Activated CD4-positive, alpha-beta T cell treated with anti-CD3 and anti-CD28 coated beads, Interleukin-2, amount 10 ng/mL, durations not matched to agents 7 days and 5 days (primary cell): Measurements from ENCODE around the gene LACTBL1. TPM values are rescaled to one million over a fixed set of nuclear protein-coding genes. Genes with fewer than 3 reads are reported as not detected.

Experiments
- CTCF ChIA-PET: fragments of 350-600 bp; sonication (Branson Sonifier 250); formaldehyde crosslinking; loops from one replicate; lab custom pipeline; 2021; ENCODE audit warnings: antibody characterized with exemption; lab: Charles Lee
- POLR2A ChIA-PET: fragments of 350-600 bp; sonication (Branson Sonifier 250); formaldehyde crosslinking; loops from one replicate; lab custom pipeline; 2021; ENCODE audit warnings: antibody characterized with exemption; lab: Charles Lee
- DNase-seq: peaks from one replicate; pipeline ENCODE4 v3.0.0-alpha.2; 2020
- H3K27ac Mint-ChIP-seq: one replicate; pipeline ENCODE4 v1.8.0; 2021; ENCODE audit warnings: mild to moderate bottlenecking, moderate library complexity, mixed read lengths
- H3K27me3 Mint-ChIP-seq: one replicate; pipeline ENCODE4 v1.8.0; 2021; ENCODE audit warnings: mixed read lengths
- H3K36me3 Mint-ChIP-seq: one replicate; pipeline ENCODE4 v1.8.0; 2021; ENCODE audit warnings: low read depth, mixed read lengths
- H3K4me1 Mint-ChIP-seq: one replicate; pipeline ENCODE4 v1.8.0; 2021; ENCODE audit warnings: mixed read lengths
- H3K4me3 Mint-ChIP-seq: one replicate; pipeline ENCODE4 v1.8.0; 2021; ENCODE audit warnings: mild to moderate bottlenecking, moderate library complexity, mixed read lengths
- H3K9me3 Mint-ChIP-seq: one replicate; pipeline ENCODE4 v1.8.0; 2021; ENCODE audit warnings: mixed read lengths
- total RNA-seq, 2 experiments: library from RNA; stranded (reverse); gene quantifications; one replicate each; pipeline ENCODE4 v1.2.3, GENCODE V29; 2021

The LACTBL1 gene
- total RNA-seq, 2 experiments from 2014 or later, result not detected

DNA sequence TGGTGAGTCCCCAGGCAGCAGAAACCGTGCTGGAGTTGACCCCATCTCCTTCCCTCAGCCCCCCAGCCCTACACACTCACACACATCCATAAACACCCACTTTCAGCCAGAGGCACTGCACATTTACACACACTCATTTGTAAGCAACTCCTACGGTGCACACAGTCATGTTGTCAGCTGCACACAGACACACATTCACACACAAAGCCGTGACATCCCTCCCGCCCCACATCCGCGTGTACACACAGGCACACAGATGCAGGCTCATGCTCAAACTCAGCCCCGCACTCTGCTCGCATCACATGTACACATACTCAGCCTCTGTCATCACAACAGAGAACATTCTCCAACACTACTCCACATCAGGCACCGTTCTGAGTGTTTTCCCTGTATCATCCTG is 47.6 kb downstream of the LACTBL1 start:
- H3K36me3 Mint-ChIP-seq, result no peaks in the 10 kb centered on the region
- H3K27me3 Mint-ChIP-seq, result no peaks in the 10 kb centered on the region
- ChIA-PET CTCF (no interaction called here), POLR2A (no interaction called here)
- H3K4me3 Mint-ChIP-seq, result no peak overlapping the region
- H3K4me1 Mint-ChIP-seq, result no peaks in the 10 kb centered on the region
- no peak for DNase-seq
- no peaks in the 10 kb centered on the region for H3K9me3 Mint-ChIP-seq
- no peak overlapping the region for H3K27ac Mint-ChIP-seq

DNA sequence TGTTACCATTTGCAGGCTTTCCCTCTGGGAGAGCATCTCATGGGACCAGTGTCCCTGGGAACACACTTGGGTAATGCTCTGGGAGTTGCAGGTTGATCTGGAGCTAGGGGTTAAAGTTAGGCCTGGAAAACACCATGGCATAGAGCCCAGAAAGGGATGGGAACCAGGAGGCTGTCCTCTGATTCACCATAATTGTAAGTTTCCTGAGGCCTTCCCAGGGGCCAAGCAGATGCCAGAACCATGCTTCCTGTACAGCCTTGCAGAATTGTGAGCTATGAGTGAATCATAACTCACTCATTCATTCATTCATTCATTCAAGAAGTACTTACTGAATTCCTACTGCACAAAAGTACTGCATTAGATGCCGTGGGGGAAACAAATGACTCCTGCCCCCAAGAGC is 50.0 kb downstream of the LACTBL1 start:
- Mint-ChIP-seq H3K4me1 (no peaks in the 10 kb centered on the region), H3K27me3 (no peaks in the 10 kb centered on the region), H3K9me3 (no peaks in the 10 kb centered on the region), H3K4me3 (no peak overlapping the region), H3K36me3 (no peaks in the 10 kb centered on the region), H3K27ac (no peak overlapping the region)
- POLR2A ChIA-PET, result no interaction called here
- no peak for DNase-seq
- CTCF ChIA-PET, result no interaction called here

DNA sequence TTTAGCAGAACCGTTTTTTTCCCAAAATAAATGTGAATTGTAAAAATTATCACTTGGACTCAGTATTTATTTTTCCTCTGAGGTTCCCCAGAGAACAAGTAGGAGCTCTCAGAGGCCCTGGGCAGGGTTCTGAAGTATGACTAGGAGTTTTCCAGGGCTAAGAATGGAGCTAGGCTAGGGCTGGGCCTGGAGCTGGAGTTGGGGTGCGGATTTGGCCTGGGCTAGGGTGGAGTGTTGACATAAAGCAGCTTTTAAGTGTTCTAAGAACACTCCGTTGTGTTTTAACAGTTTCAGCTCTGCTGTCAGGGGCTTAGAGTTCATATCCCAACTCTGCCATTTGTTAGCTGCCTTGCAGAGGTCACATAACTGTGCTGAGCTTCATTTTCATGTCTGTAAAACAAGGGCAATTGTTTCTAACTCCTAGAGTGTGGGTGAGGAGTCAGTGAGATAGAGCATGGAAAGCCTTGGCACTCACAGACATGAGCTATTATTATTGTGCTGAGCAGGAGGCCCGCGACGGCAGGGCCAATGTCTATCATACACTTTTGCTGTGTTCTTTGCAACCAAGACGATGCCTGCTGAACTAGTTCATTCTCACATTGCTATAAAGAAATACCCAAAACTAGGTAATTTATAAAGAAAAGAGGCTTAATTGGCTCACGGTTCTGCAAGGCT is 51.1 kb downstream of the LACTBL1 start:
- Mint-ChIP-seq H3K4me3 (no peak overlapping the region), H3K27me3 (no peaks in the 10 kb centered on the region), H3K4me1 (no peaks in the 10 kb centered on the region), H3K27ac (no peak overlapping the region), H3K9me3 (no peaks in the 10 kb centered on the region), H3K36me3 (no peaks in the 10 kb centered on the region)
- no peak for DNase-seq
- POLR2A ChIA-PET, result no interaction called here
- CTCF ChIA-PET, result no interaction called here

- Mint-ChIP-seq H3K27ac (no peak overlapping the region), H3K9me3 (no peaks in the 10 kb centered on the region), H3K4me3 (no peak overlapping the region), H3K4me1 (no peaks in the 10 kb centered on the region), H3K27me3 (no peaks in the 10 kb centered on the region), H3K36me3 (no peaks in the 10 kb centered on the region)
- DNase-seq, result no peak
- CTCF ChIA-PET, result interaction anchor here (0.6 to 1.1 kb wide), 2 partner anchors 13 to 200 kb away, joined by 3 read pairs; no protein-coding TSS in a partner anchor
- POLR2A ChIA-PET, result no interaction called here
Observed at GRCh38 chr1:22920734-22921451, 51.8 kb downstream of the LACTBL1 start.

DNA sequence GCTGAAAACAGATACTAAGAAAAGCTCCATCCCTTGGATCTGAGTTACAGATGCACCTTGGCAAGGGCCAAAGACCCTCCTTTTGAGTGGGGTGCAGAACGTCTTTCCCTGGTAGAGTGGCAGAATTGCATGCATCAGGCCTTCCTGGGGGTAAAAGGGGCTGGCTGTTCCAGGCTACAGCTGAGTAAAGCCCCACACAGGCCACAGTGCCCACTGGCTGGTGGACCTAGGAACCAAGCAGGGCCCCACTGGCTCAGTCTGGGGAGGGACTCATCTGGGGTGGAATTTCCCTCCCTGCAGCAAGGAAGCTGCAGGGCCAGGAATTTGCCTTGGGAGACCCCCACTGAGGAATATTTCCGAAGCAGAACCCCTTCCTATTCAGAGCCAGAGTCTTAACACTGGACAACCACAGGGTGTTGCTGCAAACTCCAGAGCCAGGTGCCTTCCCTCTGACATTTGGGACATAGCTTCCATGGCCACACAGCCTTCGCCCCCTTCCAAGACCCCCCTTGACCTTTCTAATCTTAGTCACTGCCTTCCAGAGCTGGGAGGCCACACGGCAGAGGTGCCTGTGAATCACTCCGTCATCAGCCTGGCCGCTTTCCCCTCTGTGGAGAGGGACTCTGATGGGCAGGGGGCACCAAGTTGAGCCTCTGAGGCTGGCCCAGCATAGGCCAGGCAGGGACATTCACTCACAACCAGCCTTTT is 52.5 kb downstream of the LACTBL1 start:
- Mint-ChIP-seq H3K4me3 (no peak overlapping the region), H3K4me1 (no peaks in the 10 kb centered on the region), H3K9me3 (no peaks in the 10 kb centered on the region), H3K27me3 (peaks cover 2% of the 10 kb centered on the region), H3K36me3 (no peaks in the 10 kb centered on the region), H3K27ac (no peak overlapping the region)
- POLR2A ChIA-PET, result no interaction called here
- DNase-seq, result no peak
- CTCF ChIA-PET, result interaction anchor here (0.6 to 1.1 kb wide), 2 partner anchors 13 to 199 kb away, joined by 3 read pairs; no protein-coding TSS in a partner anchor

GRCh38 chr1:22919341-22920025 is 53.2 kb downstream of the LACTBL1 start:
- H3K36me3 Mint-ChIP-seq, result no peaks in the 10 kb centered on the region
- no peaks in the 10 kb centered on the region for H3K4me1 Mint-ChIP-seq
- no peak overlapping the region for H3K27ac Mint-ChIP-seq
- no peaks in the 10 kb centered on the region for H3K9me3 Mint-ChIP-seq
- H3K27me3 Mint-ChIP-seq, result peaks cover 2% of the 10 kb centered on the region
- DNase-seq, result no peak
- no peak overlapping the region for H3K4me3 Mint-ChIP-seq
- ChIA-PET CTCF (interaction anchor here (1.1 kb wide), 1 partner anchor 14 kb away, joined by 3 read pairs; no protein-coding TSS in a partner anchor), POLR2A (no interaction called here)

DNA sequence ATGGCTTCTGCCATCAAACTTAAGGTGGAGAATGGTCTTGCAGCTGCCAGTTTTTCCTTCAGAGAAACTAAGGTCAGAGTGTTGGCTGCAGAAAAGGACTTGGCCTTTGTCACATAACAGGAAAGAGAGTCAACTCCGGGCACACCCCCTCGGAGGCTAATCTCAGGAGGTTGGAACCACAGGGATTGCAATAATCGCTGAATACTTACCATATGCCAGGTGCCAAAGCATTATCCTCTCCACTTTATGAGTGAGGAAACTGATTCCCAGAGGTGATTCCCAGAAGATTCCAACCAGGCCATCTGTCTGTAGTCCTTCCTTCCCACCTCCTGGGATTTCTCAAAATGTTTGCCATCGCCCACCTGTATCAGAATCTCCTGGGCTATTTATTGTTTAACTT is 54.0 kb downstream of the LACTBL1 start:
- ChIA-PET POLR2A (no interaction called here), CTCF (no interaction called here)
- Mint-ChIP-seq H3K4me1 (no peaks in the 10 kb centered on the region), H3K4me3 (no peak overlapping the region), H3K27me3 (peaks cover 2% of the 10 kb centered on the region), H3K9me3 (no peaks in the 10 kb centered on the region), H3K27ac (no peak overlapping the region), H3K36me3 (no peaks in the 10 kb centered on the region)
- DNase-seq, result no peak

GRCh38 chr1:22917989-22918388 is 54.7 kb downstream of the LACTBL1 start:
- no peak overlapping the region for H3K4me3 Mint-ChIP-seq
- ChIA-PET POLR2A (no interaction called here), CTCF (no interaction called here)
- no peaks in the 10 kb centered on the region for H3K9me3 Mint-ChIP-seq
- H3K27me3 Mint-ChIP-seq, result peaks cover 2% of the 10 kb centered on the region
- H3K27ac Mint-ChIP-seq, result no peak overlapping the region
- H3K36me3 Mint-ChIP-seq, result no peaks in the 10 kb centered on the region
- H3K4me1 Mint-ChIP-seq, result no peaks in the 10 kb centered on the region
- no peak for DNase-seq

DNA sequence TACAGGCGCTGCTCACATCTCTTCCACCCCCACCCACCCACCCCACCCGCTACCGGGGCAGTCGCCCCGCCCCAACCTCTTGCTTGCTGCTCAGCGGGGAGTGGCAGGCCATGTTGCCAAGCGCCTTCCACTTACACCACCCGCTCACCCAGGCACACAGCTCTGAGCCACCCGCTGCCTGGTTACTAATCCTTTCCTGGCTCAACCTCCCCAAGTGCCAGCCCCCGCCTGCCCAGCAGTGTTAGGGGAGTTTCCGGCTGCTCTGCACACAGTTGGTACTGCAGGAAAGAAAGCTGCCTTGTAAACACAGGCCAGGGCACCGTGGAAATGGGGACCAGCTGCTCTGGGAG is 56.2 kb downstream of the LACTBL1 start:
- POLR2A ChIA-PET, result no interaction called here
- Mint-ChIP-seq H3K9me3 (no peaks in the 10 kb centered on the region), H3K27ac (no peak overlapping the region), H3K27me3 (peaks cover 2% of the 10 kb centered on the region), H3K4me1 (no peaks in the 10 kb centered on the region), H3K36me3 (no peaks in the 10 kb centered on the region), H3K4me3 (no peak overlapping the region)
- no peak for DNase-seq
- CTCF ChIA-PET, result no interaction called here

- no peak for DNase-seq
- ChIA-PET POLR2A (no interaction called here), CTCF (no interaction called here)
Observed at GRCh38 chr1:22915816-22916470, 56.7 kb downstream of the LACTBL1 start.

GRCh38 chr1:22915231-22915630 is 57.4 kb downstream of the LACTBL1 start:
- ChIA-PET POLR2A (no interaction called here), CTCF (no interaction called here)
- Mint-ChIP-seq H3K4me1 (no peaks in the 10 kb centered on the region), H3K36me3 (no peaks in the 10 kb centered on the region), H3K27ac (no peak overlapping the region), H3K9me3 (no peaks in the 10 kb centered on the region), H3K4me3 (no peak overlapping the region), H3K27me3 (peaks cover 2% of the 10 kb centered on the region)
- DNase-seq, result no peak

More at GRCh38 chr1:22915816-22916470, 56.7 kb downstream of the LACTBL1 start:
- Mint-ChIP-seq H3K4me1 (no peaks in the 10 kb centered on the region), H3K4me3 (no peak overlapping the region), H3K27ac (no peak overlapping the region), H3K36me3 (no peaks in the 10 kb centered on the region), H3K27me3 (peaks cover 2% of the 10 kb centered on the region), H3K9me3 (no peaks in the 10 kb centered on the region)

DNA sequence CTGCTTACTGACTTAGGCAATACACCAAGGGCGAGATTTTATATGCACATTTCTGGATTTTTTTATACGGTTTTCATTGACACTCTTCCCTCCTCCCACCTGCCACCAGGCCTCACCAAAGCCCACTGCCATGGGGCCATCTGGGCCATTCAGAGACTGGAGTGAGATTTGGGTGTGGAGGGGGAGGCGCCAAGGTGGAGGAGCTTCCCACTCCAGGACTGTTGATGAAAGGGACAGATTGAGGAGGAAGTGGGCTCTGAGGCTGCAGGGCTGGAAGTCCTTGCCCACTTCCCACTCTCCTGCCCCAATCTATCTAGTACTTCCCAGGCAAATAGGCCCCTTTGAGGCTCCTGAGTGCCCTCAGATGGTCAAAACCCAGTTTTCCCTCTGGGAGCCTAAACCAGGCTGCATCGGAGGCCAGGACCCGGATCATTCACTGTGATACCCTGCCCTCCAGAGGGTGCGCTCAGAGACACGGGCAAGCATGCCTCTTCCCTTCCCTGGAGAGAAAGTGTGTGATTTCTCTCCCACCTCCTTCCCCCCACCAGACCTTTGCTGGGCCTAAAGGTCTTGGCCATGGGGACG is 57.9 kb downstream of the LACTBL1 start:
- ChIA-PET POLR2A (no interaction called here), CTCF (no interaction called here)
- Mint-ChIP-seq H3K9me3 (no peaks in the 10 kb centered on the region), H3K27me3 (peaks cover 2% of the 10 kb centered on the region), H3K36me3 (no peaks in the 10 kb centered on the region), H3K4me3 (no peak overlapping the region), H3K4me1 (no peaks in the 10 kb centered on the region), H3K27ac (no peak overlapping the region)
- DNase-seq, result no peak
